GM06990 (cell line): ENCODE measurements around the gene PRR5L.

Source experiments
- DNase-seq: peaks from one replicate; pipeline ENCODE4 v3.0.0-alpha.2; 2011; ENCODE audit not compliant: insufficient read length; ENCODE audit errors: extremely low read depth
- H3K27me3 ChIP-seq: replicated peaks from 2 replicates; pipeline ENCODE4 v1.6.0; 2011; ENCODE audit warnings: low read length; ENCODE audit not compliant: control insufficient read depth, insufficient read depth
- H3K36me3 ChIP-seq: 2 replicates; pipeline ENCODE4 v1.5.1; 2011; ENCODE audit warnings: low read length; ENCODE audit not compliant: control insufficient read depth, insufficient read depth
- H3K4me3 ChIP-seq: replicated peaks from 2 replicates; pipeline ENCODE4 v1.5.1; 2011; ENCODE audit warnings: low read depth, mild to moderate bottlenecking, control low read depth, low read length
- CTCF ChIP-seq: IDR thresholded peaks from 2 replicates; pipeline ENCODE4 v1.5.1; 2011; ENCODE audit warnings: low read length, control low read depth, mild to moderate bottlenecking, inconsistent platforms; ENCODE audit not compliant: insufficient read depth, poor library complexity, severe bottlenecking

Gene PRR5L

GRCh38 chr11:36499315-36499714, 203.2 kb downstream of the PRR5L start:
- no peak for TF ChIP-seq CTCF

GRCh38 chr11:36500315-36500721, 204.2 kb downstream of the PRR5L start:
- H3K36me3 ChIP-seq, result no peaks in the 10 kb centered on the region; the same call in 1 of the 2 replicates
- TF ChIP-seq CTCF, result no peak
- H3K4me3 ChIP-seq, result no peak overlapping the region
- DNase-seq, result peak; percentile 23
- no peaks in the 10 kb centered on the region for H3K27me3 ChIP-seq

More at GRCh38 chr11:36499315-36499714, 203.2 kb downstream of the PRR5L start:
- Histone ChIP-seq H3K27me3 (no peaks in the 10 kb centered on the region), H3K36me3 (no peaks in the 10 kb centered on the region; the same call in none of the 2 replicates), H3K4me3 (no peak overlapping the region)
- no peak for DNase-seq

GRCh38 chr11:36501236-36501635, 205.1 kb downstream of the PRR5L start:
- DNase-seq, result no peak
- Histone ChIP-seq H3K4me3 (no peak overlapping the region), H3K27me3 (no peaks in the 10 kb centered on the region), H3K36me3 (no peaks in the 10 kb centered on the region; the same call in 1 of the 2 replicates)
- TF ChIP-seq CTCF, result no peak

- Histone ChIP-seq H3K36me3 (no peaks in the 10 kb centered on the region), H3K4me3 (peak overlapping the region; percentile 96), H3K27me3 (no peaks in the 10 kb centered on the region)
- no peak for DNase-seq
- TF ChIP-seq CTCF, result no peak
Observed at GRCh38 chr11:36507824-36508489, 211.9 kb downstream of the PRR5L start.

- H3K36me3 ChIP-seq, result no peaks in the 10 kb centered on the region
- DNase-seq, result no peak
- H3K27me3 ChIP-seq, result no peaks in the 10 kb centered on the region
- peak overlapping the region; percentile 96 for H3K4me3 ChIP-seq
- no peak for TF ChIP-seq CTCF
Observed at GRCh38 chr11:36508743-36509142, 212.7 kb downstream of the PRR5L start.
